H9 (cell line): ENCODE results near the gene SLC26A5. TPM values are rescaled to one million over a fixed set of nuclear protein-coding genes. Genes with fewer than 3 reads are reported as not detected.

Experiments
- DNase-seq: peaks from one replicate; pipeline ENCODE4 v3.0.0-alpha.2; 2017
- H2AFZ ChIP-seq: one replicate; pipeline ENCODE4 v1.6.1; 2013; ENCODE audit warnings: mild to moderate bottlenecking, low read length, control low read depth, moderate library complexity
- H2AK5ac ChIP-seq: 2 replicates; pipeline ENCODE4 v1.6.1; 2013; ENCODE audit warnings: low read length, control low read depth, mixed read lengths; ENCODE audit not compliant: insufficient read length
- H2BK120ac ChIP-seq: one replicate; pipeline ENCODE4 v1.6.1; 2013; ENCODE audit warnings: low read depth, mild to moderate bottlenecking, low read length, control low read depth, inconsistent platforms; ENCODE audit not compliant: poor library complexity, severe bottlenecking
- H2BK12ac ChIP-seq: 2 replicates; pipeline ENCODE4 v1.6.1; 2013; ENCODE audit warnings: low read length, control low read depth, mixed read lengths, low read depth; ENCODE audit not compliant: insufficient read length
- H2BK15ac ChIP-seq: 2 replicates; pipeline ENCODE4 v1.6.1; 2013; ENCODE audit warnings: low read depth, low read length, control low read depth
- H2BK20ac ChIP-seq: one replicate; pipeline ENCODE4 v1.6.1; 2013; ENCODE audit warnings: low read depth, mild to moderate bottlenecking, low read length, control low read depth, inconsistent platforms; ENCODE audit not compliant: poor library complexity, severe bottlenecking
- H2BK5ac ChIP-seq: 2 replicates; pipeline ENCODE4 v1.6.1; 2013; ENCODE audit warnings: low read length, control low read depth, mixed read lengths; ENCODE audit not compliant: insufficient read length
- H3K14ac ChIP-seq: 2 replicates; pipeline ENCODE4 v1.6.1; 2013; ENCODE audit warnings: low read length, control low read depth; ENCODE audit not compliant: insufficient read depth
- H3K18ac ChIP-seq: 2 replicates; pipeline ENCODE4 v1.6.1; 2013; ENCODE audit warnings: low read depth, mild to moderate bottlenecking, mixed read lengths, low read length, control low read depth; ENCODE audit not compliant: insufficient read length
- H3K23ac ChIP-seq: 2 replicates; pipeline ENCODE4 v1.6.1; 2013; ENCODE audit warnings: low read length, control low read depth, mixed read lengths, low read depth; ENCODE audit not compliant: insufficient read length
- H3K23me2 ChIP-seq: 2 replicates; pipeline ENCODE4 v1.6.1; 2013; ENCODE audit warnings: low read depth, mild to moderate bottlenecking, mixed read lengths, low read length, control low read depth; ENCODE audit not compliant: insufficient read length, poor library complexity, severe bottlenecking
- H3K27ac ChIP-seq: 2 replicates; pipeline ENCODE4 v1.5.1; 2013; ENCODE audit warnings: low read length, control low read depth, mixed read lengths, low read depth; ENCODE audit not compliant: insufficient read length
- H3K27me3 ChIP-seq: 2 replicates; pipeline ENCODE4 v1.6.1; 2013; ENCODE audit warnings: low read length, control low read depth, inconsistent platforms; ENCODE audit not compliant: insufficient read depth
- H3K4ac ChIP-seq: 2 replicates; pipeline ENCODE4 v1.6.1; 2013; ENCODE audit warnings: low read depth, mild to moderate bottlenecking, control low read depth, inconsistent platforms, low read length, moderate library complexity
- H3K4me1 ChIP-seq: 2 replicates; pipeline ENCODE4 v1.6.1; 2013; ENCODE audit warnings: low read length, control low read depth, inconsistent platforms; ENCODE audit not compliant: insufficient read depth
- H3K4me2 ChIP-seq: 2 replicates; pipeline ENCODE4 v1.6.1; 2013; ENCODE audit warnings: low read length, control low read depth, mixed read lengths; ENCODE audit not compliant: insufficient read length, insufficient read depth
- H3K56ac ChIP-seq: 2 replicates; pipeline ENCODE4 v1.6.1; 2013; ENCODE audit warnings: low read depth, mild to moderate bottlenecking, mixed read lengths, low read length, control low read depth; ENCODE audit not compliant: insufficient read length
- H3K79me1 ChIP-seq: 2 replicates; pipeline ENCODE4 v1.6.1; 2013; ENCODE audit warnings: low read depth, mild to moderate bottlenecking, moderate library complexity, low read length, control low read depth, inconsistent platforms; ENCODE audit not compliant: insufficient read depth, poor library complexity, severe bottlenecking
- H3K79me2 ChIP-seq: 2 replicates; pipeline ENCODE4 v1.6.1; 2013; ENCODE audit warnings: low read length, control low read depth, inconsistent platforms; ENCODE audit not compliant: insufficient read depth
- H3K9ac ChIP-seq: 2 replicates; pipeline ENCODE4 v1.6.1; 2013; ENCODE audit warnings: low read length, control low read depth, mixed read lengths; ENCODE audit not compliant: insufficient read length; ENCODE audit errors: extremely low read depth
- H3K9me3 ChIP-seq: one replicate; pipeline ENCODE4 v1.6.1; 2013; ENCODE audit warnings: low read depth, low read length, inconsistent platforms; ENCODE audit not compliant: control insufficient read depth
- H3T11ph ChIP-seq: one replicate; pipeline ENCODE4 v1.6.1; 2013; ENCODE audit warnings: mild to moderate bottlenecking, low read length, control low read depth, inconsistent platforms
- H4K20me1 ChIP-seq: one replicate; pipeline ENCODE4 v1.6.1; 2013; ENCODE audit not compliant: control insufficient read depth, insufficient read length, insufficient read depth
- H4K5ac ChIP-seq: 2 replicates; pipeline ENCODE4 v1.6.1; 2013; ENCODE audit warnings: low read depth, mild to moderate bottlenecking, mixed read lengths, low read length, control low read depth; ENCODE audit not compliant: insufficient read length
- H4K8ac ChIP-seq: replicated peaks from 2 replicates; pipeline ENCODE4 v1.6.1; 2013; ENCODE audit warnings: low read length, control low read depth, mixed read lengths, low read depth; ENCODE audit not compliant: insufficient read length
- H4K91ac ChIP-seq: 2 replicates; pipeline ENCODE4 v1.6.1; 2013; ENCODE audit warnings: low read depth, mild to moderate bottlenecking, moderate library complexity, mixed read lengths, low read length, control low read depth; ENCODE audit not compliant: insufficient read length
- H3K27ac Mint-ChIP-seq, 3 experiments: 2 replicates in 2 of 3; 3 replicates in 1 of 3; pipeline ENCODE4 v1.8.0; 2020 to 2021; ENCODE audit warnings: mixed read lengths in 3 of 3, mild to moderate bottlenecking in 1 of 3, moderate library complexity in 1 of 3
- H3K27me3 Mint-ChIP-seq: 2 replicates; pipeline ENCODE4 v1.8.0; 2021; ENCODE audit warnings: low read depth, mild to moderate bottlenecking, moderate library complexity, mixed read lengths
- H3K36me3 Mint-ChIP-seq, 3 experiments: 2 replicates in 2 of 3; 3 replicates in 1 of 3; pipeline ENCODE4 v1.8.0; 2020 to 2021; ENCODE audit warnings: low read depth in 3 of 3, mixed read lengths in 3 of 3; ENCODE audit not compliant: insufficient read depth in 1 of 3
- H3K4me1 Mint-ChIP-seq, 2 experiments: 2 replicates each; pipeline ENCODE4 v1.8.0; 2020; ENCODE audit warnings: mixed read lengths in 2 of 2
- H3K4me3 Mint-ChIP-seq, 2 experiments: 2 replicates in 1 of 2; 3 replicates in 1 of 2; pipeline ENCODE4 v1.8.0; 2020 to 2021; ENCODE audit warnings: mild to moderate bottlenecking in 2 of 2, mixed read lengths in 2 of 2, moderate library complexity in 1 of 2
- H3K9me3 Mint-ChIP-seq, 2 experiments: 2 replicates in 1 of 2; 3 replicates in 1 of 2; pipeline ENCODE4 v1.8.0; 2020; ENCODE audit warnings: mild to moderate bottlenecking in 2 of 2, mixed read lengths in 2 of 2, moderate library complexity in 1 of 2
- WGBS: extraction: QIAGEN DNeasy Blood & Tissue Kit; methylation state at CpG from one replicate; pipeline ENCODE4 v1.1.7; 2013; ENCODE audit warnings: missing lambda C conversion rate, low lambda C conversion rate, mixed read lengths; ENCODE audit not compliant: insufficient read length; ENCODE audit errors: extremely low coverage; 5-methylcytosine and 5-hydroxymethylcytosine counted together
- total RNA-seq: library from RNA; stranded (reverse); gene quantifications from 2 replicates; pipeline ENCODE4 v1.2.1, GENCODE V29; 2021
- TF ChIP-seq, protein P1 (sequence below): fragments of 200-600 bp; sonication (generic); conservative IDR thresholded peaks from 3 replicates; pipeline ENCODE4 v1.8.0; 2021; ENCODE audit warnings: antibody characterized with exemption, mild to moderate bottlenecking

The SLC26A5 gene
- total RNA-seq, 1 experiment from 2014 or later: not detected

DNA sequence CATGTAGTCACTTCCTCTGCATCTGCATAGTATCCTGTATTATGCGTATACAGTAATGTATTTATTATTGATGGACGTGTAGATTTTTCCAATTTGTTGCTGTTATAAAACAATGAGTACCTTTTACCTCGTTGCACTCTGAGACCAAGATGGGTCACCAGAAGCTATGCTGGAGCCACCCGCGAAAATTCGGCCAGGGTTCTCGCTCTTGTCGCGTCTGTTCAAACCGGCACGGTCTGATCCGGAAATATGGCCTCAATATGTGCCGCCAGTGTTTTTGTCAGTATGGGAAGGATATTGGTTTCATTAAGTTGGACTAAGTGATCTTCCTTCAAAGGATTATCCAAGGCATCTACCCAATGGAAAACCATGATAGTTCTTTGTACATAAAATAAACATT lies 97.6 kb downstream of the SLC26A5 start:
- Histone ChIP-seq H3K56ac (no peak overlapping the region), H4K5ac (no peak overlapping the region), H3K23ac (no peak overlapping the region), H4K91ac (no peak overlapping the region), H4K20me1 (no peaks in the 10 kb centered on the region), H3K79me2 (peaks cover 41% of the 10 kb centered on the region), H2BK120ac (no peak overlapping the region), H3K9ac (no peak overlapping the region), H3K27me3 (no peaks in the 10 kb centered on the region), H2AFZ (no peak overlapping the region), H3K9me3 (no peaks in the 10 kb centered on the region), H2BK12ac (no peak overlapping the region), H2BK15ac (no peak overlapping the region), H2AK5ac (no peak overlapping the region), H3T11ph (no peak overlapping the region), H3K4me2 (peak overlapping the region; percentile 56), H3K79me1 (peaks cover 10% of the 10 kb centered on the region), H3K4me1 (no peaks in the 10 kb centered on the region), H3K23me2 (peaks cover 5% of the 10 kb centered on the region), H3K14ac (no peak overlapping the region), H3K18ac (no peak overlapping the region), H3K4ac (no peak overlapping the region), H4K8ac (no peak overlapping the region), H2BK20ac (no peak overlapping the region), H3K27ac (no peak overlapping the region), H2BK5ac (no peak overlapping the region)
- H3K4me3 Mint-ChIP-seq: peak overlapping the region; percentile 100
- DNase-seq: no peak
- H3K27me3 Mint-ChIP-seq: no peaks in the 10 kb centered on the region
- no peaks in the 10 kb centered on the region; a peak in 1 of 5 replicates for H3K9me3 Mint-ChIP-seq
- TF ChIP-seq, protein P1, sequence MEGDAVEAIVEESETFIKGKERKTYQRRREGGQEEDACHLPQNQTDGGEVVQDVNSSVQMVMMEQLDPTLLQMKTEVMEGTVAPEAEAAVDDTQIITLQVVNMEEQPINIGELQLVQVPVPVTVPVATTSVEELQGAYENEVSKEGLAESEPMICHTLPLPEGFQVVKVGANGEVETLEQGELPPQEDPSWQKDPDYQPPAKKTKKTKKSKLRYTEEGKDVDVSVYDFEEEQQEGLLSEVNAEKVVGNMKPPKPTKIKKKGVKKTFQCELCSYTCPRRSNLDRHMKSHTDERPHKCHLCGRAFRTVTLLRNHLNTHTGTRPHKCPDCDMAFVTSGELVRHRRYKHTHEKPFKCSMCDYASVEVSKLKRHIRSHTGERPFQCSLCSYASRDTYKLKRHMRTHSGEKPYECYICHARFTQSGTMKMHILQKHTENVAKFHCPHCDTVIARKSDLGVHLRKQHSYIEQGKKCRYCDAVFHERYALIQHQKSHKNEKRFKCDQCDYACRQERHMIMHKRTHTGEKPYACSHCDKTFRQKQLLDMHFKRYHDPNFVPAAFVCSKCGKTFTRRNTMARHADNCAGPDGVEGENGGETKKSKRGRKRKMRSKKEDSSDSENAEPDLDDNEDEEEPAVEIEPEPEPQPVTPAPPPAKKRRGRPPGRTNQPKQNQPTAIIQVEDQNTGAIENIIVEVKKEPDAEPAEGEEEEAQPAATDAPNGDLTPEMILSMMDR: no peak
- no CpG with 5 or more reads among the region's 13 CpGs for WGBS
- peak overlapping the region in 1 of 3 experiments; percentile 57; a peak in 1 of 7 replicates for H3K27ac Mint-ChIP-seq
- H3K4me1 Mint-ChIP-seq: peaks cover 15 to 18% of the 10 kb centered on the region in 2 experiments
- H3K36me3 Mint-ChIP-seq: peaks cover 3 to 16% (median 6%) of the 10 kb centered on the region in 3 experiments; a peak in 6 of 7 replicates
